ENCODE data around the gene GRK5.

GRK5 gene

GRCh38 chr10:119371704-119372663, 164.6 kb downstream of the GRK5 start:
- TF ChIP-seq BHLHE40 (IDR thresholded peaks at IDR 0.05; ENCODE audit: borderline replicate concordance) (no peak), ZNF384 (IDR thresholded peaks at IDR 0.05) (no peak), SP1 (IDR thresholded peaks at IDR 0.05) (no peak)
- POLR2A ChIA-PET, result interaction anchor here (1.6 kb wide), 1 partner anchor 10 kb away, joined by 3 read pairs; no protein-coding TSS in a partner anchor
- no peak for DNase-seq (ENCODE audit: extremely low spot score)
- CTCF ChIA-PET, result interaction anchor here (0.5 to 1.2 kb wide), 2 partner anchors 99 to 119 kb away, joined by 3 to 4 read pairs; no protein-coding TSS in a partner anchor

- CTCF ChIA-PET, result interaction anchor here (0.7 kb wide), 1 partner anchor 15 kb away, joined by 3 read pairs; no protein-coding TSS in a partner anchor
- DNase-seq (ENCODE audit: extremely low spot score), result no peak
Measured at GRCh38 chr10:119373294-119374102, 166.1 kb downstream of the GRK5 start.

GRCh38 chr10:119374236-119374635, 166.9 kb downstream of the GRK5 start:
- ChIA-PET CTCF (no interaction called here), POLR2A (no interaction called here)

More at GRCh38 chr10:119373294-119374102, 166.1 kb downstream of the GRK5 start:
- TF ChIP-seq BHLHE40 (IDR thresholded peaks at IDR 0.05; ENCODE audit: borderline replicate concordance) (no peak), ARNT (IDR thresholded peaks at IDR 0.05) (no peak), FOXM1 (IDR thresholded peaks at IDR 0.05; ENCODE audit: borderline replicate concordance) (no peak), FOXA1 (IDR thresholded peaks at IDR 0.05) (no peak), LEF1 (IDR thresholded peaks at IDR 0.05; ENCODE audit: borderline replicate concordance) (no peak), TARDBP (IDR thresholded peaks at IDR 0.05) (no peak), L3MBTL2 (conservative IDR thresholded peaks at IDR 0.05) (no peak), CTBP1 (IDR thresholded peaks at IDR 0.05; ENCODE audit: borderline replicate concordance) (no peak), NFRKB (IDR thresholded peaks at IDR 0.05) (no peak), SUZ12 (IDR thresholded peaks at IDR 0.05) (no peak), PKNOX1 (IDR thresholded peaks at IDR 0.05) (no peak), HDGF (IDR thresholded peaks at IDR 0.05; ENCODE audit: borderline replicate concordance) (no peak), SP1 (IDR thresholded peaks at IDR 0.05) (no peak)
- POLR2A ChIA-PET, result no interaction called here

GRCh38 chr10:119375574-119376272, 168.4 kb downstream of the GRK5 start:
- CTCF ChIA-PET, result no interaction called here
- no peak for DNase-seq (ENCODE audit: extremely low spot score)
- TF ChIP-seq BHLHE40 (IDR thresholded peaks at IDR 0.05; ENCODE audit: borderline replicate concordance), result no peak
- TF ChIP-seq PKNOX1 (IDR thresholded peaks at IDR 0.05), result no peak
- TF ChIP-seq FOXM1 (IDR thresholded peaks at IDR 0.05; ENCODE audit: borderline replicate concordance), result no peak
- TF ChIP-seq SUZ12 (IDR thresholded peaks at IDR 0.05), result no peak
- no peak for TF ChIP-seq ZNF384 (IDR thresholded peaks at IDR 0.05)
- no peak for TF ChIP-seq TARDBP (IDR thresholded peaks at IDR 0.05)
- TF ChIP-seq L3MBTL2 (conservative IDR thresholded peaks at IDR 0.05), result no peak
- TF ChIP-seq ELF4 (IDR thresholded peaks at IDR 0.05), result no peak
- no peak for TF ChIP-seq FOXK2 (IDR thresholded peaks at IDR 0.05)
- no peak for TF ChIP-seq SP1 (IDR thresholded peaks at IDR 0.05)
- TF ChIP-seq LEF1 (IDR thresholded peaks at IDR 0.05; ENCODE audit: borderline replicate concordance), result no peak
- no peak for TF ChIP-seq FOXA1 (IDR thresholded peaks at IDR 0.05)
- no peak for TF ChIP-seq HDGF (IDR thresholded peaks at IDR 0.05; ENCODE audit: borderline replicate concordance)
- no peak for TF ChIP-seq NFRKB (IDR thresholded peaks at IDR 0.05)
- TF ChIP-seq ARNT (IDR thresholded peaks at IDR 0.05), result no peak
- no peak for TF ChIP-seq CTBP1 (IDR thresholded peaks at IDR 0.05; ENCODE audit: borderline replicate concordance)
- POLR2A ChIA-PET, result interaction anchor here (0.8 kb wide), 1 partner anchor 165 kb away, joined by 3 read pairs; no protein-coding TSS in a partner anchor

More at GRCh38 chr10:119374236-119374635, 166.9 kb downstream of the GRK5 start:
- no peak for TF ChIP-seq SP1 (IDR thresholded peaks at IDR 0.05)
- no peak for TF ChIP-seq FOXM1 (IDR thresholded peaks at IDR 0.05; ENCODE audit: borderline replicate concordance)
- TF ChIP-seq PKNOX1 (IDR thresholded peaks at IDR 0.05), result no peak
- TF ChIP-seq HDGF (IDR thresholded peaks at IDR 0.05; ENCODE audit: borderline replicate concordance), result no peak
- no peak for TF ChIP-seq ZNF384 (IDR thresholded peaks at IDR 0.05)
- TF ChIP-seq FOXA1 (IDR thresholded peaks at IDR 0.05), result no peak
- TF ChIP-seq NFRKB (IDR thresholded peaks at IDR 0.05), result no peak
- no peak for TF ChIP-seq FOXK2 (IDR thresholded peaks at IDR 0.05)
- TF ChIP-seq BHLHE40 (IDR thresholded peaks at IDR 0.05; ENCODE audit: borderline replicate concordance), result no peak
- no peak for TF ChIP-seq ARNT (IDR thresholded peaks at IDR 0.05)
- no peak for TF ChIP-seq CTBP1 (IDR thresholded peaks at IDR 0.05; ENCODE audit: borderline replicate concordance)
- no peak for TF ChIP-seq TARDBP (IDR thresholded peaks at IDR 0.05)
- no peak for TF ChIP-seq ELF4 (IDR thresholded peaks at IDR 0.05)
- TF ChIP-seq LEF1 (IDR thresholded peaks at IDR 0.05; ENCODE audit: borderline replicate concordance), result no peak
- TF ChIP-seq SUZ12 (IDR thresholded peaks at IDR 0.05), result no peak
- no peak for TF ChIP-seq L3MBTL2 (conservative IDR thresholded peaks at IDR 0.05)
- no peak for DNase-seq (ENCODE audit: extremely low spot score)

Data from HEK293T (cell line).